ENCODE data around the gene SLC16A12. TPM values are rescaled to one million over a fixed set of nuclear protein-coding genes. Genes with fewer than 3 reads are reported as not detected.
A peak's percentile ranks its signal among the peaks of the same experiment; 100 is the strongest.

The SLC16A12 gene
- total RNA-seq, 6 donors from 2014 or later = 1.3 to 4.4 (median 3.5) TPM

- peaks cover 19 to 50% (median 29%) of the 10 kb centered on the region in 4 donors for H3K4me1 ChIP-seq
- H3K27ac ChIP-seq = peak overlapping the region; percentile 28 to 74 (median 54)
- H3K36me3 ChIP-seq = no peaks in the 10 kb centered on the region
- H3K4me3 ChIP-seq = no peak overlapping the region
- WGBS, 2 donors = 77 to 84% methylated on average over 5 of the region's 5 CpGs
- ATAC-seq (ENCODE audit: low FRiP score in 2 of 2) (peak in 1 of 2 donors; percentile 58), DNase-seq (no peak)
- TF ChIP-seq POLR2A (IDR thresholded peaks at IDR 0.05) = no peak
- no peak for TF ChIP-seq CTCF (IDR thresholded peaks at IDR 0.05)
- TF ChIP-seq POLR2AphosphoS5 (IDR thresholded peaks at IDR 0.05) = no peak
- no peak for TF ChIP-seq EP300 (IDR thresholded peaks at IDR 0.05)
- no peaks in the 10 kb centered on the region for H3K27me3 ChIP-seq
- H3K9me3 ChIP-seq = no peaks in the 10 kb centered on the region
These were observed 56.4 kb downstream of the SLC16A12 start for GRCh38 chr10:89478739-89479654.

- ATAC-seq (ENCODE audit: low FRiP score in 2 of 2) (peak; percentile 6 to 73), DNase-seq (no peak)
- peak overlapping the region; percentile 20 to 74 (median 54) for H3K27ac ChIP-seq
- H3K4me3 ChIP-seq = no peak overlapping the region
- no peaks in the 10 kb centered on the region for H3K9me3 ChIP-seq
- no peaks in the 10 kb centered on the region for H3K27me3 ChIP-seq
- WGBS, 2 donors = 74 to 77% methylated on average over 4 of the region's 4 CpGs
- H3K36me3 ChIP-seq = no peaks in the 10 kb centered on the region
- no peak for TF ChIP-seq POLR2A (IDR thresholded peaks at IDR 0.05)
- TF ChIP-seq EP300 (IDR thresholded peaks at IDR 0.05) = peak in 1 of 4 donors; percentile 40
- peaks cover 19 to 50% (median 29%) of the 10 kb centered on the region in 4 donors for H3K4me1 ChIP-seq
These were observed 57.2 kb downstream of the SLC16A12 start for GRCh38 chr10:89478085-89478738.

- ATAC-seq (ENCODE audit: low FRiP score in 2 of 2) = no peak
- Histone ChIP-seq H3K9me3 (no peaks in the 10 kb centered on the region), H3K27me3 (no peaks in the 10 kb centered on the region), H3K4me3 (no peak overlapping the region), H3K36me3 (no peaks in the 10 kb centered on the region), H3K4me1 (peaks cover 19 to 46% (median 29%) of the 10 kb centered on the region in 4 donors), H3K27ac (peak overlapping the region; percentile 56 to 79 (median 67))
- 59 to 63% methylated on average over 6 of the region's 6 CpGs for WGBS, 2 donors
- no peak for TF ChIP-seq EP300 (IDR thresholded peaks at IDR 0.05)
- TF ChIP-seq POLR2AphosphoS5 (IDR thresholded peaks at IDR 0.05) = no peak
- TF ChIP-seq CTCF (IDR thresholded peaks at IDR 0.05) = no peak
- TF ChIP-seq POLR2A (IDR thresholded peaks at IDR 0.05) = no peak
- DNase-seq = no peak
These were observed 59.2 kb downstream of the SLC16A12 start for GRCh38 chr10:89476150-89476549.

GRCh38 chr10:89475591-89475998 is 59.8 kb downstream of the SLC16A12 start:
- Histone ChIP-seq H3K9me3 (no peaks in the 10 kb centered on the region), H3K4me3 (no peak overlapping the region), H3K36me3 (no peaks in the 10 kb centered on the region), H3K27me3 (no peaks in the 10 kb centered on the region), H3K27ac (peak overlapping the region; percentile 56 to 79 (median 67)), H3K4me1 (peaks cover 14 to 46% (median 29%) of the 10 kb centered on the region in 4 donors)
- no peak for TF ChIP-seq CTCF (IDR thresholded peaks at IDR 0.05)
- ATAC-seq (ENCODE audit: low FRiP score in 2 of 2) = no peak
- 44 to 53% methylated on average over 4 of the region's 4 CpGs for WGBS, 2 donors
- DNase-seq = no peak

GRCh38 chr10:89475125-89475524 is 60.3 kb downstream of the SLC16A12 start:
- H3K4me3 ChIP-seq = no peak overlapping the region
- H3K36me3 ChIP-seq = no peaks in the 10 kb centered on the region
- WGBS, 2 donors = 50 to 66% methylated on average over 2 of the region's 2 CpGs
- H3K27ac ChIP-seq = peak overlapping the region; percentile 56 to 79 (median 67)
- DNase-seq (no peak), ATAC-seq (ENCODE audit: low FRiP score in 2 of 2) (no peak)
- no peaks in the 10 kb centered on the region for H3K27me3 ChIP-seq
- peaks cover 15 to 42% (median 26%) of the 10 kb centered on the region in 4 donors for H3K4me1 ChIP-seq
- no peaks in the 10 kb centered on the region for H3K9me3 ChIP-seq
- no peak for TF ChIP-seq POLR2A (IDR thresholded peaks at IDR 0.05)
- TF ChIP-seq POLR2AphosphoS5 (IDR thresholded peaks at IDR 0.05) = no peak
- no peak for TF ChIP-seq CTCF (IDR thresholded peaks at IDR 0.05)
- no peak for TF ChIP-seq EP300 (IDR thresholded peaks at IDR 0.05)
